AG04449 (cell line): ENCODE results near the gene CDH13.
A peak's percentile ranks its signal among the peaks of the same experiment; 100 is the strongest.

Experiments used
- CTCF ChIA-PET: fragments of 350-600 bp; formaldehyde crosslinking; extraction: SDS; loops from one replicate; lab custom pipeline; 2021; ENCODE audit warnings: antibody characterized with exemption; lab: Yijun Ruan, JAX
- POLR2A ChIA-PET: fragments of 400-600, 350-600 bp; formaldehyde crosslinking; extraction: SDS; loops from one replicate; lab custom pipeline; 2020; ENCODE audit warnings: antibody characterized with exemption, inconsistent platforms; lab: Yijun Ruan, JAX
- DNase-seq: peaks from one replicate; pipeline ENCODE4 v3.0.0-alpha.2; 2010; ENCODE audit warnings: low read depth, low spot score
- H3K4me3 ChIP-seq: 2 replicates; pipeline ENCODE4 v1.5.1; 2011; ENCODE audit warnings: low read depth, mild to moderate bottlenecking, control low read depth, low read length
- CTCF ChIP-seq: IDR thresholded peaks from one replicate; pipeline ENCODE4 v1.5.1; 2011; ENCODE audit warnings: mild to moderate bottlenecking, moderate library complexity, low read length, control low read depth, inconsistent platforms; ENCODE audit not compliant: insufficient read depth; ENCODE audit errors: missing control alignments

CDH13 gene

GRCh38 chr16:82603784-82604411 lies 22.9 kb upstream of the CDH13 start:
- POLR2A ChIA-PET, result no interaction called here

GRCh38 chr16:82605076-82605475 lies 21.7 kb upstream of the CDH13 start:
- CTCF ChIA-PET, result interaction anchor here (0.8 to 3.5 kb wide), 9 partner anchors 8 to 843 kb away, joined by 3 to 13 read pairs (median 6); no protein-coding TSS in a partner anchor
- no peak for DNase-seq
- POLR2A ChIA-PET, result no interaction called here
- H3K4me3 ChIP-seq, result no peak overlapping the region
- no peak for TF ChIP-seq CTCF

More at GRCh38 chr16:82603784-82604411, 22.9 kb upstream of the CDH13 start:
- H3K4me3 ChIP-seq, result no peak overlapping the region
- TF ChIP-seq CTCF, result peak; percentile 86
- CTCF ChIA-PET, result interaction anchor here (0.6 to 3.5 kb wide), 24 partner anchors 8 to 844 kb away, joined by 3 to 13 read pairs (median 4); no protein-coding TSS in a partner anchor
- DNase-seq, result peak; percentile 21

- ChIA-PET POLR2A (no interaction called here), CTCF (interaction anchor here (1.0 to 3.5 kb wide), 7 partner anchors 7 to 841 kb away, joined by 3 to 11 read pairs (median 4); no protein-coding TSS in a partner anchor)
- no peak for TF ChIP-seq CTCF
- DNase-seq, result no peak
- H3K4me3 ChIP-seq, result no peak overlapping the region
These were observed 20.7 kb upstream of the CDH13 start for GRCh38 chr16:82605863-82606620.

GRCh38 chr16:82609140-82609539 lies 17.6 kb upstream of the CDH13 start:
- no peak overlapping the region for H3K4me3 ChIP-seq
- CTCF ChIA-PET, result interaction anchor here (1.4 kb wide), 1 partner anchor 28 kb away, joined by 3 read pairs; no protein-coding TSS in a partner anchor
- POLR2A ChIA-PET, result no interaction called here
- TF ChIP-seq CTCF, result no peak
- DNase-seq, result no peak

- TF ChIP-seq CTCF, result no peak
- H3K4me3 ChIP-seq, result no peak overlapping the region
- CTCF ChIA-PET, result interaction anchor here (0.9 to 1.5 kb wide), 3 partner anchors 9 to 13 kb away, joined by 3 to 7 read pairs (median 5); no protein-coding TSS in a partner anchor
- POLR2A ChIA-PET, result no interaction called here
- DNase-seq, result no peak
These were observed 14.5 kb upstream of the CDH13 start for GRCh38 chr16:82612263-82612662.

GRCh38 chr16:82616356-82616755 lies 10.4 kb upstream of the CDH13 start:
- no peak for DNase-seq
- ChIA-PET POLR2A (no interaction called here), CTCF (interaction anchor here (1.5 kb wide), 1 partner anchor 353 kb away, joined by 7 read pairs; no protein-coding TSS in a partner anchor)
- no peak overlapping the region for H3K4me3 ChIP-seq
- TF ChIP-seq CTCF, result no peak
